Activated CD8-positive, alpha-beta T cell treated with anti-CD3 and anti-CD28 coated beads for 36 hours (primary cell): ENCODE data around the gene KNCN. TPM values are rescaled to one million over a fixed set of nuclear protein-coding genes. Genes with fewer than 3 reads are reported as not detected.

Source experiments
- ATAC-seq: fragments of 200-7000 bp; cut with Tn5 transposase; one replicate; pipeline ENCODE4 v1.10.0; 2021; ENCODE audit warnings: mild to moderate bottlenecking, moderate library complexity
- CTCF ChIA-PET: fragments of 350-600 bp; sonication (Branson Sonifier 250); formaldehyde crosslinking; loops from one replicate; lab custom pipeline; 2021; ENCODE audit warnings: antibody characterized with exemption; lab: Charles Lee
- POLR2A ChIA-PET: fragments of 350-600 bp; sonication (Branson Sonifier 250); formaldehyde crosslinking; loops from one replicate; lab custom pipeline; 2021; ENCODE audit warnings: antibody characterized with exemption; lab: Charles Lee
- DNase-seq: peaks from one replicate; pipeline ENCODE4 v3.0.0-alpha.2; 2020
- H3K27ac Mint-ChIP-seq: one replicate; pipeline ENCODE4 v1.8.0; 2021; ENCODE audit warnings: mild to moderate bottlenecking, mixed read lengths
- H3K27me3 Mint-ChIP-seq: one replicate; pipeline ENCODE4 v1.8.0; 2021; ENCODE audit warnings: mixed read lengths
- H3K36me3 Mint-ChIP-seq: one replicate; pipeline ENCODE4 v1.8.0; 2021; ENCODE audit warnings: low read depth, mixed read lengths
- H3K4me1 Mint-ChIP-seq: one replicate; pipeline ENCODE4 v1.8.0; 2021; ENCODE audit warnings: low read depth, mixed read lengths
- H3K4me3 Mint-ChIP-seq: one replicate; pipeline ENCODE4 v1.8.0; 2021; ENCODE audit warnings: mild to moderate bottlenecking, moderate library complexity, mixed read lengths
- H3K9me3 Mint-ChIP-seq: one replicate; pipeline ENCODE4 v1.8.0; 2021; ENCODE audit warnings: mixed read lengths
- CTCF ChIP-seq: fragments of 200-600 bp; IDR thresholded peaks from one replicate; pipeline ENCODE4 v1.8.0; 2022; ENCODE audit warnings: antibody characterized with exemption, mild to moderate bottlenecking
- intact Hi-C: fragments of 100-400 bp; cut with micrococcal nuclease; formaldehyde crosslinking; loops from one replicate; pipeline ENCODE4 v1.10.0; 2022
- total RNA-seq, 2 experiments: library from RNA; stranded (reverse); gene quantifications; one replicate each; pipeline ENCODE4 v1.2.3, GENCODE V29; 2021

KNCN gene
- total RNA-seq, 2 experiments from 2014 or later: not detected

- POLR2A ChIA-PET: no interaction called here
- TF ChIP-seq CTCF: no peak
- Mint-ChIP-seq H3K9me3 (no peaks in the 10 kb centered on the region), H3K4me3 (no peak overlapping the region), H3K27ac (no peak overlapping the region), H3K4me1 (peaks cover 22% of the 10 kb centered on the region), H3K36me3 (peaks cover 33% of the 10 kb centered on the region), H3K27me3 (no peaks in the 10 kb centered on the region)
- CTCF ChIA-PET: no interaction called here
- ATAC-seq (no peak), DNase-seq (no peak)
- intact Hi-C loops: no loop called here
Observed at GRCh38 chr1:46577671-46578070, 26.2 kb upstream of the KNCN start.

- Mint-ChIP-seq H3K27ac (no peak overlapping the region), H3K4me1 (peaks cover 11% of the 10 kb centered on the region), H3K4me3 (no peak overlapping the region), H3K27me3 (no peaks in the 10 kb centered on the region), H3K36me3 (peaks cover 28% of the 10 kb centered on the region), H3K9me3 (no peaks in the 10 kb centered on the region)
- ChIA-PET CTCF (interaction anchor here (1.1 kb wide), 1 partner anchor 13 kb away, joined by 3 read pairs; no protein-coding TSS in a partner anchor), POLR2A (no interaction called here)
- ATAC-seq: no peak
- no peak for TF ChIP-seq CTCF
- intact Hi-C loops: no loop called here
- DNase-seq: no peak
Observed at GRCh38 chr1:46576596-46576995, 25.1 kb upstream of the KNCN start.

- H3K4me3 Mint-ChIP-seq: no peak overlapping the region
- TF ChIP-seq CTCF: no peak
- ChIA-PET POLR2A (no interaction called here), CTCF (interaction anchor here (1.1 kb wide), 1 partner anchor 14 kb away, joined by 3 read pairs; no protein-coding TSS in a partner anchor)
- peaks cover 7% of the 10 kb centered on the region for H3K4me1 Mint-ChIP-seq
- DNase-seq: no peak
- peaks cover 25% of the 10 kb centered on the region for H3K36me3 Mint-ChIP-seq
- H3K27ac Mint-ChIP-seq: no peak overlapping the region
- no peaks in the 10 kb centered on the region for H3K9me3 Mint-ChIP-seq
- ATAC-seq: no peak
- intact Hi-C loops: no loop called here
- H3K27me3 Mint-ChIP-seq: no peaks in the 10 kb centered on the region
Observed at GRCh38 chr1:46575778-46576177, 24.3 kb upstream of the KNCN start.

GRCh38 chr1:46575300-46575699 lies 23.9 kb upstream of the KNCN start:
- peaks cover 2% of the 10 kb centered on the region for H3K4me1 Mint-ChIP-seq
- H3K4me3 Mint-ChIP-seq: no peak overlapping the region
- H3K27ac Mint-ChIP-seq: no peak overlapping the region
- H3K36me3 Mint-ChIP-seq: peaks cover 20% of the 10 kb centered on the region
- H3K9me3 Mint-ChIP-seq: no peaks in the 10 kb centered on the region
- no peaks in the 10 kb centered on the region for H3K27me3 Mint-ChIP-seq
- no peak for TF ChIP-seq CTCF
- DNase-seq (no peak), ATAC-seq (no peak)
- intact Hi-C loops: no loop called here
- CTCF ChIA-PET: interaction anchor here (1.1 to 1.2 kb wide), 2 partner anchors 14 to 42 kb away, joined by 3 read pairs; no protein-coding TSS in a partner anchor
- POLR2A ChIA-PET: no interaction called here

GRCh38 chr1:46571691-46572225 lies 20.3 kb upstream of the KNCN start:
- TF ChIP-seq CTCF: no peak
- no peak for ATAC-seq
- peaks cover 7% of the 10 kb centered on the region for H3K36me3 Mint-ChIP-seq
- POLR2A ChIA-PET: no interaction called here
- no peaks in the 10 kb centered on the region for H3K27me3 Mint-ChIP-seq
- DNase-seq: no peak
- H3K4me1 Mint-ChIP-seq: no peaks in the 10 kb centered on the region
- no peak overlapping the region for H3K4me3 Mint-ChIP-seq
- H3K27ac Mint-ChIP-seq: no peak overlapping the region
- intact Hi-C loops: no loop called here
- no peaks in the 10 kb centered on the region for H3K9me3 Mint-ChIP-seq
- CTCF ChIA-PET: interaction anchor here (1.0 kb wide), 1 partner anchor 124 kb away, joined by 3 read pairs; no protein-coding TSS in a partner anchor
